OCI-LY7 (cell line): ENCODE measurements around the gene ATG2A. TPM values are rescaled to one million over a fixed set of nuclear protein-coding genes. Genes with fewer than 3 reads are reported as not detected.
A peak's percentile ranks its signal among the peaks of the same experiment; 100 is the strongest.

Source experiments
- BruUV-seq: library from RNA; stranded (reverse); fragments of 400-500 nt; replicated peaks from 2 replicates; lab custom pipeline; 2021; lab: Mats Ljungman, UMichigan
- CTCF ChIA-PET: fragments of 300-600 bp; sonication (Branson Sonifier 250); formaldehyde crosslinking; loops from one replicate; lab custom pipeline; 2022; ENCODE audit warnings: antibody characterized with exemption; ENCODE audit not compliant: unreplicated experiment; lab: Charles Lee
- POLR2A ChIA-PET: fragments of 300-600 bp; sonication (Branson Sonifier 250); formaldehyde crosslinking; loops from one replicate; lab custom pipeline; 2022; ENCODE audit warnings: antibody characterized with exemption; lab: Charles Lee
- DNase-seq: peaks from one replicate; pipeline ENCODE4 v3.0.0-alpha.2; 2015; ENCODE audit warnings: low spot score
- H2AFZ ChIP-seq: fragments of 200-600 bp; sonication (generic), shearing (Covaris generic); 2 replicates; pipeline ENCODE4 v1.6.1; 2014; ENCODE audit warnings: mild to moderate bottlenecking, antibody characterized with exemption, low read length, moderate library complexity
- H3K27ac ChIP-seq: fragments of 200-600 bp; sonication (generic); 2 replicates; pipeline ENCODE4 v1.5.1; 2014; ENCODE audit warnings: mixed run types, low read depth, mild to moderate bottlenecking, moderate library complexity, low read length, inconsistent platforms; ENCODE audit not compliant: poor library complexity, severe bottlenecking
- H3K36me3 ChIP-seq: fragments of 200-600 bp; sonication (generic); 2 replicates; pipeline ENCODE4 v1.6.1; 2014; ENCODE audit warnings: mild to moderate bottlenecking, antibody characterized with exemption, low read length, moderate library complexity, mixed read lengths; ENCODE audit not compliant: insufficient read depth
- H3K4me1 ChIP-seq: fragments of 200-600 bp; sonication (generic); 2 replicates; pipeline ENCODE4 v1.5.1; 2014; ENCODE audit warnings: mild to moderate bottlenecking, low read length; ENCODE audit not compliant: insufficient read depth, poor library complexity, severe bottlenecking
- H3K4me2 ChIP-seq: fragments of 200-600 bp; sonication (generic); 2 replicates; pipeline ENCODE4 v1.6.1; 2014; ENCODE audit warnings: mild to moderate bottlenecking, low read length
- H3K4me3 ChIP-seq: fragments of 200-600 bp; sonication (generic); 2 replicates; pipeline ENCODE4 v1.5.1; 2014; ENCODE audit warnings: mild to moderate bottlenecking, low read depth, low read length; ENCODE audit not compliant: poor library complexity, severe bottlenecking
- H3K79me2 ChIP-seq: fragments of 200-600 bp; sonication (generic); 2 replicates; pipeline ENCODE4 v1.6.1; 2016; ENCODE audit warnings: low read depth, mild to moderate bottlenecking, low read length, moderate library complexity, mixed read lengths; ENCODE audit not compliant: insufficient read depth
- H3K9me2 ChIP-seq: fragments of 200-600 bp; sonication (generic); 2 replicates; pipeline ENCODE4 v1.6.1; 2016; ENCODE audit warnings: mild to moderate bottlenecking, low read length, mixed read lengths; ENCODE audit not compliant: insufficient read depth
- H3K9me3 ChIP-seq: fragments of 200-600 bp; sonication (generic); 2 replicates; pipeline ENCODE4 v1.6.1; 2014; ENCODE audit warnings: mild to moderate bottlenecking, mixed run types, low read length, mixed read lengths
- H4K20me1 ChIP-seq: fragments of 200-600 bp; sonication (generic); 2 replicates; pipeline ENCODE4 v1.6.1; 2014; ENCODE audit warnings: mild to moderate bottlenecking, antibody characterized with exemption, low read length, moderate library complexity, mixed read lengths; ENCODE audit not compliant: insufficient read depth
- CTCF ChIP-seq: fragments of 200-600 bp; sonication (generic); conservative IDR thresholded peaks from 2 replicates; pipeline ENCODE4 v1.5.1; 2014; ENCODE audit warnings: mild to moderate bottlenecking, antibody characterized with exemption, low read length, moderate library complexity, mixed read lengths
- EZH2phosphoT487 ChIP-seq: fragments of 200-600 bp; sonication (generic); IDR thresholded peaks from 2 replicates; pipeline ENCODE4 v1.6.1; 2018; ENCODE audit warnings: low read depth, borderline replicate concordance, mild to moderate bottlenecking, mixed run types, antibody characterized with exemption, low read length, moderate library complexity, mixed read lengths
- intact Hi-C: fragments of 100-400 bp; cut with micrococcal nuclease; formaldehyde crosslinking; loops from one replicate; pipeline ENCODE4 v1.10.0; 2022; ENCODE audit not compliant: unreplicated experiment
- total RNA-seq, 2 experiments: library from RNA; depleted of rRNA in 1 of 2; stranded (reverse); fragments of >200 nt in 1 of 2; shearing (Covaris generic) in 1 of 2; gene quantifications; 2 replicates each; pipeline ENCODE4 v1.2.3, GENCODE V29; 2014 to 2022

Gene ATG2A
- total RNA-seq, 2 experiments from 2014 or later = 18.1 to 28.2 TPM

- DNase-seq = no peak
- TF ChIP-seq CTCF = no peak
- TF ChIP-seq EZH2phosphoT487 = no peak
- CTCF ChIA-PET = interaction anchor here (1.7 kb wide), 1 partner anchor 12 kb away, joined by 5 read pairs; no protein-coding TSS in a partner anchor
- Histone ChIP-seq H3K9me3 (no peaks in the 10 kb centered on the region), H3K79me2 (peaks cover 75% of the 10 kb centered on the region), H4K20me1 (peaks cover 31% of the 10 kb centered on the region; the same call in 1 of the 2 replicates), H2AFZ (no peak overlapping the region), H3K4me2 (peak overlapping the region; percentile 96), H3K27ac (peak overlapping the region; percentile 97), H3K9me2 (no peaks in the 10 kb centered on the region), H3K4me1 (peaks cover 76% of the 10 kb centered on the region), H3K4me3 (peak overlapping the region; percentile 89), H3K36me3 (peaks cover 53% of the 10 kb centered on the region)
- POLR2A ChIA-PET = interaction anchor here (1.6 to 8.8 kb wide), 3 partner anchors 12 to 26 kb away, joined by 4 to 115 read pairs (median 90); no protein-coding TSS in a partner anchor
- intact Hi-C loops = loop anchor here (1.0 to 5.0 kb wide), 4 partner anchors 17 to 134 kb away; partner anchors contain the start of genes RASGRP2 and SF1
- BruUV-seq = no TSS peak
Observed at GRCh38 chr11:64876229-64876750, 40.7 kb downstream of the ATG2A start.

- peaks cover 82% of the 10 kb centered on the region for H3K79me2 ChIP-seq
- peaks cover 60% of the 10 kb centered on the region for H3K36me3 ChIP-seq
- H3K27ac ChIP-seq = peak overlapping the region; percentile 97
- H2AFZ ChIP-seq = no peak overlapping the region
- no peaks in the 10 kb centered on the region for H3K9me2 ChIP-seq
- no peaks in the 10 kb centered on the region for H3K9me3 ChIP-seq
- H4K20me1 ChIP-seq = peaks cover 31% of the 10 kb centered on the region; the same call in 1 of the 2 replicates
- DNase-seq = peak; percentile 66
- TF ChIP-seq CTCF (no peak; the same call in 1 of the 2 replicates), EZH2phosphoT487 (no peak)
- ChIA-PET POLR2A (interaction anchor here (1.6 to 8.8 kb wide), 3 partner anchors 13 to 25 kb away, joined by 4 to 115 read pairs (median 90); no protein-coding TSS in a partner anchor), CTCF (interaction anchor here (0.8 to 1.8 kb wide), 7 partner anchors 8 to 27 kb away, joined by 3 to 7 read pairs (median 4); no protein-coding TSS in a partner anchor)
- H3K4me1 ChIP-seq = peaks cover 76% of the 10 kb centered on the region
- H3K4me3 ChIP-seq = peak overlapping the region; percentile 89
- BruUV-seq = no TSS peak
- intact Hi-C loops = loop anchor here (1.0 to 5.0 kb wide), 4 partner anchors 17 to 133 kb away; partner anchors contain the start of genes RASGRP2 and SF1
- peak overlapping the region; percentile 96 for H3K4me2 ChIP-seq
Observed at GRCh38 chr11:64875369-64876228, 41.4 kb downstream of the ATG2A start.
